Measurements from ENCODE around the gene NTRK1.

The NTRK1 gene

GRCh38 chr1:156826630-156827029 lies 34.0 kb upstream of the NTRK1 start:
- H3K36me3 ChIP-seq (replicated peaks), result no peaks in the 10 kb centered on the region
- in situ Hi-C loops (cut with MboI; ENCODE audit: low sequenced_read_pairs), result no loop called here
- H3K9me3 ChIP-seq, result no peaks in the 10 kb centered on the region
- no peaks in the 10 kb centered on the region for H3K4me1 ChIP-seq
- H3K4me3 ChIP-seq, result no peak overlapping the region
- DNase-seq (ENCODE audit: low spot score in 2 of 2), result no peak
- H3K27me3 ChIP-seq (ENCODE audit: low read depth), result peaks cover 6% of the 10 kb centered on the region; the same call in 1 of the 2 replicates

DNA sequence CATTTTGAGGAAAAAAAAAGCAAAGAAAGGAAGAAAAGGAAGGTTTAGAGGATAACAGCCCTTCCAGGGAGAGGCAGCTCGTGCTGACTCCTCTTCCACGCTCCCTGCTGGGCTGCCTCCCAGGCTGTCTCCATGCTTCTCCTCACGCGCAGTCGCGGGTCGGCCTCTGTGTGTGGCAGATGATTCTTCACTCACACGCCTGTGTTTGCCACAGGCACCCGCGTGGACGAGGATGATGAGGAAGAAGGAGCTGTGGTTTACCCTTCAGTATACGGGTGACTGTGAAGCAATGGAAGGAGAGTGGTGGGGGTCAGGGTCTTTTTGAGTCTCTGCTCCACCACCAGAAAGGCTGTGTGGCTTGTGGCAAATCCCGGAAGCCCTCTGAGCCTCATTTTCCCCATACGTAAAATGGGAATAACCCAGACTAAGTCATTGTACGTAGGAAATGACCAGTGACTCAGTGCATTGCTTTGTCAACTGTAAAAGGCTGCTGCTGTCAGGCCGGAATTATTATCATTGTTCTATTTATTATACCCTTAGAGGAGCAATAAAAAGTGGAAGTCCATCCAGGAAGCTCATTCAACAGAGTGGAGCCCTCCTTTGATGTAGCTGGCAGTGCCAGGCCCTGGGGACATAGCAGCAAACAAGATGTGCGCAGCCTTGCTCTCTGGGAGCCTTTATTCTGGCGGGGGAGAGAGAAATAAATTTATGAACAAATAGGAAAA lies 32.1 kb upstream of the NTRK1 start:
- H3K36me3 ChIP-seq (replicated peaks), result no peaks in the 10 kb centered on the region
- DNase-seq (ENCODE audit: low spot score in 2 of 2), result no peak
- H3K4me1 ChIP-seq, result no peaks in the 10 kb centered on the region
- peaks cover 21% of the 10 kb centered on the region for H3K27me3 ChIP-seq (ENCODE audit: low read depth)
- no peaks in the 10 kb centered on the region for H3K9me3 ChIP-seq
- in situ Hi-C loops (cut with MboI; ENCODE audit: low sequenced_read_pairs), result no loop called here
- H3K4me3 ChIP-seq, result no peak overlapping the region

- in situ Hi-C loops (cut with MboI; ENCODE audit: low sequenced_read_pairs), result no loop called here
- no peak overlapping the region for H3K4me3 ChIP-seq
- H3K36me3 ChIP-seq (replicated peaks), result no peaks in the 10 kb centered on the region
- no peak for DNase-seq (ENCODE audit: low spot score in 2 of 2)
- no peaks in the 10 kb centered on the region for H3K9me3 ChIP-seq
- peaks cover 37% of the 10 kb centered on the region for H3K27me3 ChIP-seq (ENCODE audit: low read depth)
- H3K4me1 ChIP-seq, result no peaks in the 10 kb centered on the region
Measured at GRCh38 chr1:156832434-156832833, 28.2 kb upstream of the NTRK1 start.

DNA sequence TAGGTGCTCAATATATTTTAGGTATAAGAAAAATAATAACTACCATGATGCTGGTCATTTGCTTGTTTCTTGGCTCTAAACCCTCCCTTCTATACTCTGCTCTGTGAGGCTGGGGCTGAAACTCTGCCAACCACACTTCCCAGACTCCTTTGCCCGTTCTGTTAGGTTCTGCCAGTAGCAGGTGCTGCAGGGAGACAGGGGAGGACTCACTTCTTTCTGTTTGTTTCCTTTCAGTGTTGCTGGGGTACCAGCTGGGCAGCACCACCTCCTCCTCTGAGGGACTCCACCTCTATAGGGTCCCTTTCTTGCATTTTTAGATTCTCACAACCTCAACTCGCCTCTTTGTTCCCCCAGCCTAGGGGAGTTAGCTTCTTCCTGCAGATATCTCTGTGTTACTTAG lies 27.1 kb upstream of the NTRK1 start:
- H3K27me3 ChIP-seq (ENCODE audit: low read depth), result peaks cover 37% of the 10 kb centered on the region
- no peaks in the 10 kb centered on the region for H3K4me1 ChIP-seq
- no peak overlapping the region for H3K4me3 ChIP-seq
- no peaks in the 10 kb centered on the region for H3K36me3 ChIP-seq (replicated peaks)
- in situ Hi-C loops (cut with MboI; ENCODE audit: low sequenced_read_pairs), result no loop called here
- DNase-seq (ENCODE audit: low spot score in 2 of 2), result no peak
- H3K9me3 ChIP-seq, result no peaks in the 10 kb centered on the region

- H3K4me1 ChIP-seq, result no peaks in the 10 kb centered on the region
- peaks cover 37% of the 10 kb centered on the region for H3K27me3 ChIP-seq (ENCODE audit: low read depth)
- no peak overlapping the region for H3K4me3 ChIP-seq
- no peaks in the 10 kb centered on the region for H3K9me3 ChIP-seq
- in situ Hi-C loops (cut with MboI; ENCODE audit: low sequenced_read_pairs), result no loop called here
- no peak for DNase-seq (ENCODE audit: low spot score in 2 of 2)
- H3K36me3 ChIP-seq (replicated peaks), result no peaks in the 10 kb centered on the region
Measured at GRCh38 chr1:156834322-156834721, 26.3 kb upstream of the NTRK1 start.

GRCh38 chr1:156836041-156836654 lies 24.5 kb upstream of the NTRK1 start:
- Histone ChIP-seq H3K4me1 (no peaks in the 10 kb centered on the region), H3K9me3 (no peaks in the 10 kb centered on the region), H3K27me3 (ENCODE audit: low read depth) (peaks cover 36% of the 10 kb centered on the region), H3K36me3 (replicated peaks) (no peaks in the 10 kb centered on the region), H3K4me3 (no peak overlapping the region)
- no peak for DNase-seq (ENCODE audit: low spot score in 2 of 2)
- in situ Hi-C loops (cut with MboI; ENCODE audit: low sequenced_read_pairs), result no loop called here

GRCh38 chr1:156836892-156837291 lies 23.8 kb upstream of the NTRK1 start:
- DNase-seq (ENCODE audit: low spot score in 2 of 2), result no peak
- H3K9me3 ChIP-seq, result no peaks in the 10 kb centered on the region
- H3K4me1 ChIP-seq, result no peaks in the 10 kb centered on the region
- no peak overlapping the region for H3K4me3 ChIP-seq
- no peaks in the 10 kb centered on the region for H3K36me3 ChIP-seq (replicated peaks)
- in situ Hi-C loops (cut with MboI; ENCODE audit: low sequenced_read_pairs), result no loop called here
- peaks cover 28% of the 10 kb centered on the region for H3K27me3 ChIP-seq (ENCODE audit: low read depth)

DNA sequence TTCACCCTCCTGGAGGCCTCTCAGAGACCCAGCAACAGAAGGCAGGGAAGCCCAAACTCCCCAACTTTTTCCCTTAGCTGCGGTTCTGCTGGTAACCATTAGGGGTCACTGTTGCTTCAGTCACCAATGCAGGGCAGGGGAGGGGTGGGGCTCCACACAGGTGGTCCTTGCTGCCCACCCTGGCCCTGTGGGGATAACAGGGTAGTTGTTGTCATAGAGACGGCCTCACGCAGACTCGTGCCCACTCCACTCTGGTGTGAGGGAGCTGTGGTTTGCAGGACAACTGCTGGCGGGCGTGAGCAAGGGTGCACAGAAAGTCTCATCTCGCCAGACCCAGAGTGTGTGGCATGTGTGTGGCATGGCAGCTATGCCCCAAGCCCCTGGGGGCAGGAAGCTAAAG lies 21.7 kb upstream of the NTRK1 start:
- in situ Hi-C loops (cut with MboI; ENCODE audit: low sequenced_read_pairs), result no loop called here
- Histone ChIP-seq H3K4me3 (no peak overlapping the region), H3K9me3 (no peaks in the 10 kb centered on the region), H3K27me3 (ENCODE audit: low read depth) (peaks cover 12% of the 10 kb centered on the region), H3K4me1 (no peaks in the 10 kb centered on the region), H3K36me3 (replicated peaks) (no peaks in the 10 kb centered on the region)
- peak in 1 of 2 experiments; percentile 60 for DNase-seq (ENCODE audit: low spot score in 2 of 2)

- H3K36me3 ChIP-seq (replicated peaks), result no peaks in the 10 kb centered on the region
- in situ Hi-C loops (cut with MboI; ENCODE audit: low sequenced_read_pairs), result no loop called here
- DNase-seq (ENCODE audit: low spot score in 2 of 2), result no peak
- H3K4me3 ChIP-seq, result no peak overlapping the region
- H3K4me1 ChIP-seq, result no peaks in the 10 kb centered on the region
- peaks cover 8% of the 10 kb centered on the region for H3K27me3 ChIP-seq (ENCODE audit: low read depth)
- H3K9me3 ChIP-seq, result no peaks in the 10 kb centered on the region
Measured at GRCh38 chr1:156839426-156840109, 21.1 kb upstream of the NTRK1 start.

GRCh38 chr1:156840186-156840897 lies 20.3 kb upstream of the NTRK1 start:
- in situ Hi-C loops (cut with MboI; ENCODE audit: low sequenced_read_pairs), result no loop called here
- Histone ChIP-seq H3K4me1 (no peaks in the 10 kb centered on the region), H3K27me3 (ENCODE audit: low read depth) (peaks cover 2% of the 10 kb centered on the region; the same call in 1 of the 2 replicates), H3K4me3 (no peak overlapping the region), H3K36me3 (replicated peaks) (no peaks in the 10 kb centered on the region), H3K9me3 (no peaks in the 10 kb centered on the region)
- no peak for DNase-seq (ENCODE audit: low spot score in 2 of 2)

GRCh38 chr1:156840898-156841279 lies 19.8 kb upstream of the NTRK1 start:
- H3K27me3 ChIP-seq (ENCODE audit: low read depth), result no peaks in the 10 kb centered on the region
- no peaks in the 10 kb centered on the region for H3K4me1 ChIP-seq
- H3K4me3 ChIP-seq, result no peak overlapping the region
- no peaks in the 10 kb centered on the region for H3K36me3 ChIP-seq (replicated peaks)
- no peak for DNase-seq (ENCODE audit: low spot score in 2 of 2)
- no peaks in the 10 kb centered on the region for H3K9me3 ChIP-seq
- in situ Hi-C loops (cut with MboI; ENCODE audit: low sequenced_read_pairs), result no loop called here

GRCh38 chr1:156841295-156841855 lies 19.3 kb upstream of the NTRK1 start:
- Histone ChIP-seq H3K9me3 (no peaks in the 10 kb centered on the region), H3K36me3 (replicated peaks) (no peaks in the 10 kb centered on the region), H3K27me3 (ENCODE audit: low read depth) (no peaks in the 10 kb centered on the region), H3K4me3 (no peak overlapping the region), H3K4me1 (no peaks in the 10 kb centered on the region)
- in situ Hi-C loops (cut with MboI; ENCODE audit: low sequenced_read_pairs), result no loop called here
- DNase-seq (ENCODE audit: low spot score in 2 of 2), result no peak

DNA sequence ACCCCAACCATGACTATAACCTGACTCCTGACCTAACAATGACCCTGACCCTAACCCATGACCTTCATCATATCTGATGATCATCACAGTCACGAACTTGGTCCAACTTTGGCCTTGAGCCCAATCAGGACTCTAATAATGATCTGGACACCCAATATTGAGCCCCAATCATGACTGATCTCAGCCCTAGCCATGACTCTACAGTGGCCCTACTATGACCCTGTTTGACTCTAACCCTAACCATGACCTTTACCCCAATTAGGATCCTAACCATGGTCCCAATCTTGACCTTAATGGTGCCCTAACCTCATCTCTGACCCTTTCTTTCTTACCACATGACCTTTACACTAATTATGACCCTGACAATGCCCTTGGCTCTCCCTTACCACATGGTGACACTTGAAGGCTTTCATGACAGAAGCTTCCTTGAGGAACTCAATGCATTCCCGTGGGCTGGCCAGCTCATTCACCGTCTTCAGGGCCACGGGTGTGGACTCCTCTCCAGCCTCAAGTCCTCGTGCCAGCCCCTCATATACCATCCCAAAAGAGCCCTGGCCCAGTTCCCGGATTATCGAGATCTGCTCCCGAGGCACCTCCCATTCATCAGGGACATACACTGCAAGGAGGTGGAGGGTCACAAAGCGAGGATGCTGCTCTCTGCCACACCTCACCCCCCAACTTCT lies 17.9 kb upstream of the NTRK1 start:
- H3K9me3 ChIP-seq, result no peaks in the 10 kb centered on the region
- in situ Hi-C loops (cut with MboI; ENCODE audit: low sequenced_read_pairs), result no loop called here
- no peak for DNase-seq (ENCODE audit: low spot score in 2 of 2)
- no peaks in the 10 kb centered on the region for H3K36me3 ChIP-seq (replicated peaks)
- peaks cover 2% of the 10 kb centered on the region; the same call in 1 of the 2 replicates for H3K27me3 ChIP-seq (ENCODE audit: low read depth)
- H3K4me3 ChIP-seq, result no peak overlapping the region
- no peaks in the 10 kb centered on the region for H3K4me1 ChIP-seq
